Endothelial cell (in vitro differentiated cells): Measurements from ENCODE around the gene TNIK. TPM values are rescaled to one million over a fixed set of nuclear protein-coding genes. Genes with fewer than 3 reads are reported as not detected.
A peak's percentile ranks its signal among the peaks of the same experiment; 100 is the strongest.

Experiments
- DNase-seq: peaks from one replicate; pipeline ENCODE4 v3.0.0; 2021; ENCODE audit warnings: low spot score
- H3K27ac Mint-ChIP-seq: one replicate; pipeline ENCODE4 v1.8.0; 2021; ENCODE audit warnings: mixed read lengths, inconsistent platforms; ENCODE audit not compliant: unreplicated experiment
- H3K27me3 Mint-ChIP-seq: one replicate; pipeline ENCODE4 v1.8.0; 2021; ENCODE audit warnings: mild to moderate bottlenecking, moderate library complexity, mixed read lengths, inconsistent platforms; ENCODE audit not compliant: unreplicated experiment
- H3K36me3 Mint-ChIP-seq: one replicate; pipeline ENCODE4 v1.8.0; 2021; ENCODE audit warnings: mild to moderate bottlenecking, low read depth, mixed read lengths, inconsistent platforms; ENCODE audit not compliant: unreplicated experiment
- H3K4me1 Mint-ChIP-seq: one replicate; pipeline ENCODE4 v1.8.0; 2021; ENCODE audit warnings: mild to moderate bottlenecking, mixed read lengths, inconsistent platforms; ENCODE audit not compliant: unreplicated experiment
- H3K4me3 Mint-ChIP-seq: one replicate; pipeline ENCODE4 v1.8.0; 2021; ENCODE audit warnings: mild to moderate bottlenecking, mixed read lengths, inconsistent platforms; ENCODE audit not compliant: unreplicated experiment
- H3K9me3 Mint-ChIP-seq: one replicate; pipeline ENCODE4 v1.8.0; 2021; ENCODE audit warnings: mixed read lengths, inconsistent platforms; ENCODE audit not compliant: unreplicated experiment
- total RNA-seq: library from RNA; stranded (reverse); fragmentation: NEBNext Ultra II Directional; extraction: Animal tissue kit (Norgen Biotek cat#: 25700); gene quantifications from one replicate; pipeline ENCODE4 v1.2.1, GENCODE V29; 2021; ENCODE audit not compliant: unreplicated experiment
- TF ChIP-seq, protein P1 (sequence below): fragments of 200-600 bp; sonication (generic); IDR thresholded peaks from one replicate; pipeline ENCODE4 v1.5.0; 2021; ENCODE audit warnings: antibody characterized with exemption; ENCODE audit not compliant: unreplicated experiment

Gene TNIK
- total RNA-seq, 1 donor from 2014 or later = 67.0 TPM

DNA sequence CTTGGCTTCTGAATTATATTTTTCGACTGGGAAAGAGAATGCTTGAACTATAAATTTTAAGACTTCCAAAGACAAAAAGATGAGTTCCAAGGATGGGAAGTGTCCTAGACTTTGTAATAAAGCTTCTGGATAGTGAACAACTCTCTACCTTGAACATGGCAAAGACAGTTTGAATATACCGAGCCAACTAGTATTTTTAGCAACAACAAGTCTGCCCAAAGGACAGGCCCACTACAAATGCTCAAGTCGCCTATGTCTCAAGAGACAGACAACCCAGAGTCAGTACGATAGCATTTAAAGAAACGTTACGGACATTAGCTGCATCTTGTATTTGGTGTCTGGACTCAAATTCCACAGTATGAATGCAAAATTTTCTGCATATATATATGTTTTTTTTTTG lies 258.4 kb downstream of the TNIK start:
- Mint-ChIP-seq H3K27me3 (no peaks in the 10 kb centered on the region), H3K36me3 (peaks cover 13% of the 10 kb centered on the region), H3K4me3 (no peak overlapping the region), H3K9me3 (no peaks in the 10 kb centered on the region), H3K27ac (no peak overlapping the region), H3K4me1 (peaks cover 21% of the 10 kb centered on the region)
- DNase-seq = no peak
- TF ChIP-seq, protein P1, sequence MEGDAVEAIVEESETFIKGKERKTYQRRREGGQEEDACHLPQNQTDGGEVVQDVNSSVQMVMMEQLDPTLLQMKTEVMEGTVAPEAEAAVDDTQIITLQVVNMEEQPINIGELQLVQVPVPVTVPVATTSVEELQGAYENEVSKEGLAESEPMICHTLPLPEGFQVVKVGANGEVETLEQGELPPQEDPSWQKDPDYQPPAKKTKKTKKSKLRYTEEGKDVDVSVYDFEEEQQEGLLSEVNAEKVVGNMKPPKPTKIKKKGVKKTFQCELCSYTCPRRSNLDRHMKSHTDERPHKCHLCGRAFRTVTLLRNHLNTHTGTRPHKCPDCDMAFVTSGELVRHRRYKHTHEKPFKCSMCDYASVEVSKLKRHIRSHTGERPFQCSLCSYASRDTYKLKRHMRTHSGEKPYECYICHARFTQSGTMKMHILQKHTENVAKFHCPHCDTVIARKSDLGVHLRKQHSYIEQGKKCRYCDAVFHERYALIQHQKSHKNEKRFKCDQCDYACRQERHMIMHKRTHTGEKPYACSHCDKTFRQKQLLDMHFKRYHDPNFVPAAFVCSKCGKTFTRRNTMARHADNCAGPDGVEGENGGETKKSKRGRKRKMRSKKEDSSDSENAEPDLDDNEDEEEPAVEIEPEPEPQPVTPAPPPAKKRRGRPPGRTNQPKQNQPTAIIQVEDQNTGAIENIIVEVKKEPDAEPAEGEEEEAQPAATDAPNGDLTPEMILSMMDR = no peak

DNA sequence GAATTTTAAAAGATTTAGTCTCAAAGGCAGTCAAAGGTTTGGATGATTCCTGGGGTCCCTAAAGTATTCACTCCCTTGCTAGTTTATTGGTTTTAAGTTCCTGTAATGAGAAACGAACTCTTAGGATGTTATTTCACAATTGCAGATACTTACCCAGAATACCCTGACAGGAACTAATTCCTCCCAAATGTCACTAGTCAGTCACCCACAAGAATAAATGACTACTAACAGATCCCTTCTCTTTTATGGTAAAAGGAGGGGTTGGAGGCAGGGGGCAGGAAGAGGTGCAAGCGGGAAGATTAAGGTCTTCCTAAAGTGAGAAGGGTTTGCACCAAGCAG lies 259.5 kb downstream of the TNIK start:
- Mint-ChIP-seq H3K4me1 (peaks cover 23% of the 10 kb centered on the region), H3K4me3 (no peak overlapping the region), H3K27me3 (no peaks in the 10 kb centered on the region), H3K9me3 (no peaks in the 10 kb centered on the region), H3K36me3 (peaks cover 13% of the 10 kb centered on the region), H3K27ac (no peak overlapping the region)
- TF ChIP-seq, protein P1 = no peak
- no peak for DNase-seq

DNA sequence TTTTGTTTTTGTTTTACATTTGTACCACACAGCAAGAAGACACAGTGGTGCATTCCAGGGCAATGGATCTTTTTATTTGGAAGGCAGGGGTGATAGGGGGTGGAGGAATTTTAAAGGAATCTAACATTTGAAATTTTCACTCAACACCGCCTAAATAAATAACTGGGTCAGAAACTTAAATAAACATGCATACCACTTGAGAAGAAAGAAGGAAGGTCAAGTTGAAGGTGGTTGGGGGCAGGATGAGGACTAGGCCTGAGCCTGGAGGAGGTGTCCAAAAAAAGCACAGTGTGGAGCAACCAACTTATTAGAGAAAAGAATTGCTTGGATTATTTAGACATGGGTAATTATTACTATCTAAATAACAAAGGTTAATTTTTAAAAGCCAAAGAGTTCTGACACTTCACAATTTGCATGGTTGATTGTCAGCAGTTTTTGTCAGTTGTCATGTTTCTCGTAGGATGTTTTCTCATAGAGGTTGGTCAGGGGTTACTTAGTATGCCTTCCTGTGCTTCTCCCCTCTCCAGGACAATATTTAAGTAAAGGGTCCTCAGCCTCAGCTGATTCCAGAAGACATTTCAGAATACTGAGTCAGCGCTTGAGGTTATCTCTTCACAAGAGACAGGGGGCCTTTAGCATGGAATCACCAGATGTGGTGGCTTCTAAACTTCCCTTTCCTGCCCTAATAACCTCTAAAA lies 260.0 kb downstream of the TNIK start:
- no peaks in the 10 kb centered on the region for H3K9me3 Mint-ChIP-seq
- H3K27me3 Mint-ChIP-seq = no peaks in the 10 kb centered on the region
- DNase-seq = no peak
- no peak overlapping the region for H3K4me3 Mint-ChIP-seq
- H3K4me1 Mint-ChIP-seq = peaks cover 18% of the 10 kb centered on the region
- no peak overlapping the region for H3K27ac Mint-ChIP-seq
- TF ChIP-seq, protein P1 = no peak
- peaks cover 7% of the 10 kb centered on the region for H3K36me3 Mint-ChIP-seq

DNA sequence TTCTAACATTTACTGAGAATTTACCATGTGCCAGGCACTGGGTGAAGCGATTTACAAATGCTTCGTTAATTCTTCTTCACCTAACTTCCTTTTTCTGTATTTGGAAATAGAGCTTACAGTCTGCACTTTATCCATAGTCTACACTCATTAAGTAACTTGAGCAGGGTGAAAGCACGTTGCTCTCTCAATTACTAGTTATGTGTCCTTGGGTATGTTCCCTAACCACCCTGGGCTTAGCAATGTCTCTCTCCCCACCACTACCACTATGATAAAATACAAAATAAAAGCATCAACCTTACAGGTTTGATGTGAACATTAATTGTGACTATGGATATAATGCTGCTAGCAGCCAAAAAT lies 260.8 kb downstream of the TNIK start:
- no peaks in the 10 kb centered on the region for H3K9me3 Mint-ChIP-seq
- peaks cover 6% of the 10 kb centered on the region for H3K36me3 Mint-ChIP-seq
- H3K4me3 Mint-ChIP-seq = no peak overlapping the region
- TF ChIP-seq, protein P1 = no peak
- peaks cover 15% of the 10 kb centered on the region for H3K4me1 Mint-ChIP-seq
- no peak for DNase-seq
- H3K27me3 Mint-ChIP-seq = no peaks in the 10 kb centered on the region
- no peak overlapping the region for H3K27ac Mint-ChIP-seq

DNA sequence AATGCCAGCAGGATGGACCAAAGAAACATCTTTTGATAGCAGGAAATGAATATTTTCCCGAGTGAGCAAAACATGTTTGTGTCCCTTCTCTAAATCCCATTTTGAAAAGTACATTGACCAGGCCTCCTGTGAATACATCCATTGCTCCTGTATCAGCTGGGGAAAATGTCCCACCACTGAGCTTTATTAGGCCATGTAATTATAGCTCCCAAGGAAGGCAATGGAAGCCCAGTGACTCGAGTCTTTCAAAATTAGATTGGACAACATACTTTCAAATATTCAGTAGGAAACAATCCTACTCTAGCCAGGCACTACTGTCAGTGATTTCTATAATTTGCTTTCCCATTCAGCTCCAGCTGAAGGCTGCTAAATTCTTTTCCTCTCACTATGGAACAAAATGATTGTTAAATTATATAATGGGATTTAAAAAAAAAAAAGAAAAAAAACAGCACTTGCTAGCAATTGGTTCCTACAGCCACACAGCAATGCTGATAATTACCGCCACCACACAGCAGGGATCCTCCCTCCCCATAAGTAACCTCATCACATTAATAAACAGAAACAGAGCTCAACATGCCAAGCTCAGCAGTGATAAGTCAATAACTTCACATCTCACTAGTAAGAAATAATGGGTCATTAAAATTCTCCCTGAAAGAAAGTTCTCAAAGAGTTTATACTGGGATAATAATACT lies 261.3 kb downstream of the TNIK start:
- Mint-ChIP-seq H3K9me3 (no peaks in the 10 kb centered on the region), H3K4me1 (peaks cover 19% of the 10 kb centered on the region), H3K27ac (peak overlapping the region; percentile 76), H3K4me3 (no peak overlapping the region), H3K27me3 (peaks cover 1% of the 10 kb centered on the region), H3K36me3 (peaks cover 6% of the 10 kb centered on the region)
- no peak for DNase-seq
- TF ChIP-seq, protein P1 = no peak
